IMR-90 (cell line): Measurements from ENCODE around the gene ARL4C. TPM values are rescaled to one million over a fixed set of nuclear protein-coding genes. Genes with fewer than 3 reads are reported as not detected.

Source experiments
- ATAC-seq: fragments of 200-7000 bp; cut with Tn5 transposase; 2 replicates; pipeline ENCODE4 v1.9.1; 2020; ENCODE audit warnings: low read depth, mild to moderate bottlenecking, moderate library complexity
- BruUV-seq: library from RNA; stranded (reverse); fragments of 400-500 nt; replicated peaks from 2 replicates; lab custom pipeline; 2021; lab: Mats Ljungman, UMichigan
- CTCF ChIA-PET: fragments of 300-600 bp; formaldehyde crosslinking; extraction: SDS; loops from one replicate; lab custom pipeline; 2021; ENCODE audit warnings: antibody characterized with exemption; lab: Yijun Ruan, JAX
- POLR2A ChIA-PET: fragments of 300-600 bp; sonication (Branson Sonifier 250); formaldehyde crosslinking; loops from one replicate; lab custom pipeline; 2022; ENCODE audit warnings: antibody characterized with exemption; ENCODE audit not compliant: unreplicated experiment; lab: Charles Lee
- DNase-seq: peaks from one replicate; pipeline ENCODE4 v3.0.0; 2013
- H2AFZ ChIP-seq: replicated peaks from 2 replicates; pipeline ENCODE3; 2013; ENCODE audit warnings: low read length, mild to moderate bottlenecking; ENCODE audit not compliant: poor library complexity
- H2AK5ac ChIP-seq: 2 replicates; pipeline ENCODE4 v1.6.1; 2013; ENCODE audit warnings: low read depth, low read length, inconsistent platforms
- H2AK9ac ChIP-seq: replicated peaks from 2 replicates; pipeline ENCODE3; 2013; ENCODE audit warnings: mild to moderate bottlenecking, low read depth, low read length, moderate library complexity; ENCODE audit not compliant: poor library complexity
- H2BK120ac ChIP-seq: 2 replicates; pipeline ENCODE4 v1.6.1; 2013; ENCODE audit warnings: low read depth, low read length, inconsistent platforms
- H2BK15ac ChIP-seq: 3 replicates; pipeline ENCODE4 v1.6.1; 2013; ENCODE audit warnings: low read depth, low read length, inconsistent platforms
- H2BK20ac ChIP-seq: 2 replicates; pipeline ENCODE4 v1.6.1; 2013; ENCODE audit warnings: low read depth, mild to moderate bottlenecking, inconsistent platforms, low read length, moderate library complexity
- H2BK5ac ChIP-seq: 2 replicates; pipeline ENCODE4 v1.6.1; 2013; ENCODE audit warnings: mild to moderate bottlenecking, low read depth, low read length, inconsistent platforms; ENCODE audit not compliant: poor library complexity, severe bottlenecking
- H3K14ac ChIP-seq: replicated peaks from 2 replicates; pipeline ENCODE4 v1.6.1; 2013; ENCODE audit warnings: low read depth, low read length, inconsistent platforms
- H3K18ac ChIP-seq: 2 replicates; pipeline ENCODE4 v1.6.1; 2013; ENCODE audit warnings: low read depth, low read length, control low read depth
- H3K23ac ChIP-seq: 2 replicates; pipeline ENCODE4 v1.6.1; 2013; ENCODE audit warnings: low read depth, low read length, inconsistent platforms
- H3K27ac ChIP-seq: 2 replicates; pipeline ENCODE4 v1.5.1; 2013; ENCODE audit warnings: mild to moderate bottlenecking, control low read depth, low read length; ENCODE audit not compliant: insufficient read depth
- H3K27me3 ChIP-seq: 2 replicates; pipeline ENCODE4 v1.6.1; 2013; ENCODE audit warnings: low read length; ENCODE audit not compliant: control insufficient read depth, insufficient read depth
- H3K36me3 ChIP-seq: 2 replicates; pipeline ENCODE4 v1.6.1; 2013; ENCODE audit warnings: low read length, mixed read lengths; ENCODE audit not compliant: control insufficient read depth, insufficient read depth
- H3K4ac ChIP-seq: 2 replicates; pipeline ENCODE4 v1.6.1; 2013; ENCODE audit warnings: low read depth, low read length, inconsistent platforms
- H3K4me1 ChIP-seq: 2 replicates; pipeline ENCODE4 v1.6.1; 2013; ENCODE audit warnings: low read length, mixed read lengths; ENCODE audit not compliant: control insufficient read depth, insufficient read depth
- H3K4me2 ChIP-seq: 2 replicates; pipeline ENCODE4 v1.6.1; 2013; ENCODE audit warnings: low read depth, mild to moderate bottlenecking, control low read depth, low read length, moderate library complexity
- H3K4me3 ChIP-seq: 2 replicates; pipeline ENCODE4 v1.5.1; 2013; ENCODE audit warnings: low read depth, mild to moderate bottlenecking, control low read depth, low read length, moderate library complexity; ENCODE audit not compliant: insufficient read depth
- H3K56ac ChIP-seq: 2 replicates; pipeline ENCODE4 v1.6.1; 2013; ENCODE audit warnings: low read length, inconsistent platforms; ENCODE audit not compliant: insufficient read depth; ENCODE audit errors: extremely low read depth
- H3K79me1 ChIP-seq, 2 experiments: 2 replicates each; pipeline ENCODE4 v1.6.1; 2013; ENCODE audit warnings: low read length in 2 of 2, inconsistent platforms in 1 of 2, low read depth in 1 of 2
- H3K9ac ChIP-seq: 2 replicates; pipeline ENCODE4 v1.6.1; 2013; ENCODE audit warnings: low read depth, low read length, control low read depth
- H3K9me1 ChIP-seq: 2 replicates; pipeline ENCODE4 v1.6.1; 2013; ENCODE audit warnings: low read length, inconsistent platforms; ENCODE audit not compliant: insufficient read depth
- H3K9me3 ChIP-seq: 2 replicates; pipeline ENCODE4 v1.6.1; 2013; ENCODE audit warnings: low read length; ENCODE audit not compliant: control insufficient read depth, insufficient read depth
- H4K20me1 ChIP-seq: 2 replicates; pipeline ENCODE4 v1.6.1; 2013; ENCODE audit warnings: low read length, inconsistent platforms; ENCODE audit not compliant: insufficient read depth
- H4K5ac ChIP-seq: 2 replicates; pipeline ENCODE4 v1.6.1; 2013; ENCODE audit warnings: mild to moderate bottlenecking, low read depth, low read length, control low read depth
- H4K8ac ChIP-seq, 2 experiments: 2 replicates each; pipeline ENCODE4 v1.6.1; 2013; ENCODE audit warnings: low read depth in 2 of 2, low read length in 2 of 2, control low read depth in 1 of 2, inconsistent platforms in 1 of 2
- H4K91ac ChIP-seq: 2 replicates; pipeline ENCODE4 v1.6.1; 2013; ENCODE audit warnings: low read depth, low read length, inconsistent platforms; ENCODE audit not compliant: insufficient read depth
- CEBPB ChIP-seq: IDR thresholded peaks from 2 replicates; pipeline ENCODE4 v1.6.1; 2012; ENCODE audit warnings: low read depth, low read length, improper control_type of control experiment
- CHD1 ChIP-seq: IDR thresholded peaks from 2 replicates; pipeline ENCODE4 v1.6.1; 2012; ENCODE audit warnings: low read depth, low read length, improper control_type of control experiment
- ELK1 ChIP-seq: fragments of 150-350 bp; IDR thresholded peaks from 2 replicates; pipeline ENCODE4 v1.6.1; 2016; ENCODE audit warnings: low read depth, mild to moderate bottlenecking, low read length, moderate library complexity, borderline replicate concordance
- FOS ChIP-seq: fragments of 150-350 bp; IDR thresholded peaks from 2 replicates; pipeline ENCODE4 v1.6.1; 2016; ENCODE audit warnings: low read depth, low read length
- MAFK ChIP-seq: IDR thresholded peaks from 2 replicates; pipeline ENCODE4 v1.6.1; 2012; ENCODE audit warnings: low read depth, low read length, improper control_type of control experiment
- MAZ ChIP-seq: IDR thresholded peaks from 2 replicates; pipeline ENCODE4 v1.6.1; 2012; ENCODE audit warnings: low read depth, mild to moderate bottlenecking, low read length, improper control_type of control experiment, moderate library complexity, borderline replicate concordance
- MXI1 ChIP-seq: IDR thresholded peaks from 2 replicates; pipeline ENCODE4 v1.6.1; 2012; ENCODE audit warnings: low read depth, mild to moderate bottlenecking, low read length, moderate library complexity, borderline replicate concordance
- NFE2L2 ChIP-seq: fragments of 150-350 bp; IDR thresholded peaks from 2 replicates; pipeline ENCODE4 v1.6.1; 2016; ENCODE audit warnings: low read depth, mild to moderate bottlenecking, low read length
- POLR2A ChIP-seq: IDR thresholded peaks from 2 replicates; pipeline ENCODE4 v1.6.1; 2012; ENCODE audit warnings: mild to moderate bottlenecking, low read depth, low read length
- RAD21 ChIP-seq: IDR thresholded peaks from 2 replicates; pipeline ENCODE4 v1.6.1; 2012; ENCODE audit warnings: low read length, improper control_type of control experiment
- RCOR1 ChIP-seq: IDR thresholded peaks from 2 replicates; pipeline ENCODE4 v1.6.1; 2012; ENCODE audit warnings: mild to moderate bottlenecking, low read length, improper control_type of control experiment; ENCODE audit not compliant: insufficient replicate concordance
- RFX5 ChIP-seq: IDR thresholded peaks from 2 replicates; pipeline ENCODE4 v1.8.0; 2012; ENCODE audit warnings: low read depth, mild to moderate bottlenecking, low read length, moderate library complexity
- SMC3 ChIP-seq: fragments of 150-350 bp; IDR thresholded peaks from 2 replicates; pipeline ENCODE4 v1.6.1; 2016; ENCODE audit warnings: low read depth, mild to moderate bottlenecking, antibody characterized with exemption, low read length, moderate library complexity
- USF2 ChIP-seq: fragments of 150-350 bp; IDR thresholded peaks from 2 replicates; pipeline ENCODE4 v1.6.1; 2017; ENCODE audit warnings: mild to moderate bottlenecking, antibody characterized with exemption, low read length, low read depth
- WGBS, 2 experiments: methylation state at CpG; one replicate each; pipeline versions ENCODE4 v1.1.5 to v1.1.7; 2013; ENCODE audit warnings: missing lambda C conversion rate in 2 of 2; ENCODE audit not compliant: insufficient read length in 1 of 2; ENCODE audit errors: extremely low coverage in 2 of 2; 5-methylcytosine and 5-hydroxymethylcytosine counted together
- dilution Hi-C: fragments of 300-500 bp; cut with HindIII; formaldehyde crosslinking; loops from one replicate; pipeline ENCODE4 v1.14.3; 2018; ENCODE audit warnings: low sequenced_read_pairs; ENCODE audit not compliant: unreplicated experiment
- in situ Hi-C: fragments of 300-500 bp; cut with MboI; formaldehyde crosslinking; loops from 3 replicates; pipeline ENCODE4 v1.14.3; 2019; ENCODE audit warnings: low sequenced_read_pairs, inconsistent platforms, mixed read lengths
- intact Hi-C: fragments of 100-400 bp; cut with micrococcal nuclease; formaldehyde crosslinking; loops from 2 replicates; pipeline ENCODE4 v1.10.0; 2022
- polyA plus RNA-seq, 3 experiments: library from polyadenylated mRNA; depleted of rRNA; stranded (reverse); fragments of >200 nt; gene quantifications; 2 replicates each; pipeline ENCODE4 v1.2.3, GENCODE V29; 2012; ENCODE audit warnings: low replicate concordance in 1 of 3
- total RNA-seq: library from RNA; depleted of rRNA; stranded (reverse); fragments of >200 nt; gene quantifications from 2 replicates; pipeline ENCODE4 v1.2.3, GENCODE V29; 2012

Gene ARL4C
- total and polyA plus RNA-seq, 2 of the 4 experiments (the other 2 are of a cell fraction): 7.7 to 8.2 TPM

- Histone ChIP-seq H4K91ac (no peak overlapping the region), H4K5ac (no peak overlapping the region), H3K4me2 (no peak overlapping the region), H2AK5ac (no peak overlapping the region), H3K23ac (no peak overlapping the region), H4K20me1 (peaks cover 5% of the 10 kb centered on the region; the same call in 1 of the 2 replicates), H2BK20ac (no peak overlapping the region), H3K14ac (no peak overlapping the region), H3K27me3 (no peaks in the 10 kb centered on the region), H3K9me1 (0 out of 2 replicates have a peak, but pooled peaks cover 3% of the 10 kb centered on the region), H2AFZ (no peak overlapping the region), H3K9me3 (no peaks in the 10 kb centered on the region), H3K9ac (no peak overlapping the region), H3K18ac (no peak overlapping the region), H2BK5ac (no peak overlapping the region), H3K4me3 (no peak overlapping the region), H4K8ac (no peak overlapping the region), H3K36me3 (no peaks in the 10 kb centered on the region), H2BK15ac (no peak overlapping the region), H3K56ac (no peak overlapping the region), H3K79me1 (peaks cover 21 to 42% of the 10 kb centered on the region in 2 experiments), H2AK9ac (no peak overlapping the region), H3K4me1 (peaks cover 5% of the 10 kb centered on the region), H2BK120ac (no peak overlapping the region), H3K4ac (no peak overlapping the region), H3K27ac (no peak overlapping the region)
- TF ChIP-seq RFX5 (no peak), NFE2L2 (no peak), FOS (no peak), RAD21 (no peak), SMC3 (no peak), MXI1 (no peak), MAFK (no peak), CEBPB (no peak), ELK1 (no peak), USF2 (no peak), CHD1 (no peak), MAZ (no peak), POLR2A (no peak), RCOR1 (no peak)
- DNase-seq: no peak
- BruUV-seq: no TSS peak
- intact Hi-C loops (loop anchor here (10.0 kb wide), 1 partner anchor 126 kb away; no protein-coding TSS in a partner anchor), in situ Hi-C loops (loop anchor here (10.0 kb wide), 1 partner anchor 206 kb away; no protein-coding TSS in a partner anchor), dilution Hi-C loops (no loop called here)
- WGBS, 2 experiments: no CpG with 5 or more reads among the region's 4 CpGs
- ChIA-PET POLR2A (no interaction called here), CTCF (no interaction called here)
- ATAC-seq: no peak
These were observed 5.6 kb downstream of the ARL4C start for GRCh38 chr2:234491281-234491680.
